Testis (tissue), 2 donors: ENCODE measurements around the gene ACSS1.

Experiments used
- POLR2A ChIP-seq: fragments of 450-650 bp; IDR thresholded peaks from one replicate; pipeline ENCODE4 v1.6.1; 2017; ENCODE audit warnings: antibody characterized with exemption, mild to moderate bottlenecking, moderate library complexity
- TF ChIP-seq, protein P1 (sequence below), 3 experiments: fragments of 450-650 bp in 2 of 3; fragments of 200-600 bp in 1 of 3; sonication (generic) in 1 of 3; IDR thresholded peaks; one replicate each; pipeline ENCODE4 v1.5.1; 2016 to 2019; ENCODE audit warnings: antibody characterized with exemption in 3 of 3, mild to moderate bottlenecking in 2 of 3, moderate library complexity in 1 of 3

DNA sequence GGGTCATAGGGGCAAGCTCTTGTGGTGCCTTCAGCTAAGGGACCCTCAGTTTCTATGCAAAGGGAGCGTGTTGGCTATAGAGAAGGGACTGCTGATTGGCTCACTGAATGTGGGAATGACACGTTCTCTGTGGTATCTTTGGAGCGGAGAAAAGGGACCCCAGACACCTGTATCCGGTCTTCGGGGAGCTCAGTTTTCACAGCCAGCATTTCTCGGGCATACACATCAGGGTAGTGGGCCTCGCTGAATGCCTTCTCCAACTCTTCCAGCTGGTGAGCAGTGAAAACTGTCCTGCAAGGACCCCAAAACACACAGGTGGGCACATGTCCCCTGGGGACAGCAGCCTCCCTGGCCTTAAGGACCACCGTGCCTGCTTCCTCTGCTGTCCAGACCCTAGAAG lies 20.7 kb upstream of the ACSS1 start:
- TF ChIP-seq, protein P1, sequence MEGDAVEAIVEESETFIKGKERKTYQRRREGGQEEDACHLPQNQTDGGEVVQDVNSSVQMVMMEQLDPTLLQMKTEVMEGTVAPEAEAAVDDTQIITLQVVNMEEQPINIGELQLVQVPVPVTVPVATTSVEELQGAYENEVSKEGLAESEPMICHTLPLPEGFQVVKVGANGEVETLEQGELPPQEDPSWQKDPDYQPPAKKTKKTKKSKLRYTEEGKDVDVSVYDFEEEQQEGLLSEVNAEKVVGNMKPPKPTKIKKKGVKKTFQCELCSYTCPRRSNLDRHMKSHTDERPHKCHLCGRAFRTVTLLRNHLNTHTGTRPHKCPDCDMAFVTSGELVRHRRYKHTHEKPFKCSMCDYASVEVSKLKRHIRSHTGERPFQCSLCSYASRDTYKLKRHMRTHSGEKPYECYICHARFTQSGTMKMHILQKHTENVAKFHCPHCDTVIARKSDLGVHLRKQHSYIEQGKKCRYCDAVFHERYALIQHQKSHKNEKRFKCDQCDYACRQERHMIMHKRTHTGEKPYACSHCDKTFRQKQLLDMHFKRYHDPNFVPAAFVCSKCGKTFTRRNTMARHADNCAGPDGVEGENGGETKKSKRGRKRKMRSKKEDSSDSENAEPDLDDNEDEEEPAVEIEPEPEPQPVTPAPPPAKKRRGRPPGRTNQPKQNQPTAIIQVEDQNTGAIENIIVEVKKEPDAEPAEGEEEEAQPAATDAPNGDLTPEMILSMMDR (IDR thresholded peaks at IDR 0.05): no peak
- no peak for TF ChIP-seq POLR2A
